B cell (primary cell): ENCODE results near the gene HSD17B12.

ENCODE experiments used
- CTCF ChIP-seq: fragments of 200-600 bp; IDR thresholded peaks from one replicate; pipeline ENCODE4 v1.8.0; 2022; ENCODE audit warnings: antibody characterized with exemption, mild to moderate bottlenecking
- EZH2 ChIP-seq: IDR thresholded peaks from 2 replicates; pipeline ENCODE4 v1.6.1; 2012; ENCODE audit warnings: borderline replicate concordance, low read depth, mild to moderate bottlenecking, moderate library complexity, low read length; ENCODE audit not compliant: insufficient read depth, poor library complexity, severe bottlenecking

GRCh38 chr11:43833657-43834073, 153.1 kb downstream of the HSD17B12 start:
- no peak for TF ChIP-seq CTCF
- TF ChIP-seq EZH2 = no peak
